K562 (cell line): ENCODE measurements around the gene UBR1. TPM values are rescaled to one million over a fixed set of nuclear protein-coding genes. Genes with fewer than 3 reads are reported as not detected.

ENCODE experiments used
- ATF4 ChIP-seq: fragments of 450-650 bp; formaldehyde crosslinking; IDR thresholded peaks from 2 replicates; pipeline ENCODE4 v1.4.0; 2022; ENCODE audit warnings: mild to moderate bottlenecking, moderate library complexity
- CCAR2 ChIP-seq: fragments of 200-400 bp; formaldehyde crosslinking; IDR thresholded peaks from 2 replicates; pipeline ENCODE4 v1.6.1; 2017; ENCODE audit warnings: mild to moderate bottlenecking, low read depth, low read length
- E2F3 ChIP-seq: fragments of 250-450 bp; sonication (Bioruptor Pico); IDR thresholded peaks from 2 replicates; pipeline ENCODE4 v1.4.0; 2020; ENCODE audit warnings: mild to moderate bottlenecking
- PHF8 ChIP-seq: fragments of 200-600 bp; sonication (generic); IDR thresholded peaks from 2 replicates; pipeline ENCODE4 v1.6.1; 2012; ENCODE audit warnings: mixed run types, mild to moderate bottlenecking, inconsistent platforms, low read length, moderate library complexity, borderline replicate concordance
- POLR2A ChIP-seq: fragments of 450-650 bp; conservative IDR thresholded peaks from 2 replicates; pipeline ENCODE4 v1.6.1; 2016
- PPARD ChIP-seq: fragments of 250-450 bp; sonication (Bioruptor Pico); IDR thresholded peaks from 2 replicates; pipeline ENCODE4 v1.8.0; 2022; ENCODE audit warnings: inconsistent platforms, mild to moderate bottlenecking, moderate library complexity
- RBM15 ChIP-seq: fragments of 200-400 bp; formaldehyde crosslinking; IDR thresholded peaks from 2 replicates; pipeline ENCODE4 v1.6.1; 2018; ENCODE audit warnings: mild to moderate bottlenecking, low read length, moderate library complexity; ENCODE audit not compliant: insufficient read depth
- RNF2 ChIP-seq: sonication (generic); IDR thresholded peaks from 2 replicates; pipeline ENCODE4 v1.6.1; 2016
- SUPT5H ChIP-seq: fragments of 450-650 bp; IDR thresholded peaks from 2 replicates; pipeline ENCODE4 v1.6.1; 2016
- TAF9B ChIP-seq: fragments of 450-650 bp; IDR thresholded peaks from 2 replicates; pipeline ENCODE4 v1.6.1; 2018; ENCODE audit warnings: mild to moderate bottlenecking; ENCODE audit not compliant: partially characterized antibody
- TSHZ1 ChIP-seq: fragments of 250-450 bp; sonication (Bioruptor Pico); IDR thresholded peaks from 2 replicates; pipeline ENCODE4 v1.4.0; 2020; ENCODE audit warnings: mild to moderate bottlenecking, moderate library complexity
- ZBTB7A ChIP-seq: IDR thresholded peaks from 2 replicates; pipeline ENCODE4 v1.6.1; 2011; ENCODE audit warnings: low read depth, mild to moderate bottlenecking, low read length, moderate library complexity, borderline replicate concordance; ENCODE audit not compliant: control insufficient read depth
- ZNF212 ChIP-seq: fragments of 450-650 bp; formaldehyde crosslinking; IDR thresholded peaks from 2 replicates; pipeline ENCODE4 v1.4.0; 2020; ENCODE audit warnings: mild to moderate bottlenecking
- ZSCAN32 ChIP-seq: fragments of 450-650 bp; formaldehyde crosslinking; IDR thresholded peaks from 2 replicates; pipeline ENCODE4 v1.4.0; 2020; ENCODE audit warnings: mild to moderate bottlenecking, moderate library complexity
- polyA plus RNA-seq, 8 experiments: library from polyadenylated mRNA; depleted of rRNA in 4 of 8; stranded (reverse) in 5 of 8; unstranded in 3 of 8; fragments of >200 nt; fragmentation: Nextera tagmentation in 2 of 8; fragmentation: Illumina TruSeq in 1 of 8; extraction: Ambion mirVana in 2 of 8; extraction: Trizol in 1 of 8; gene quantifications; 2 replicates each; pipeline versions ENCODE4 v1.2.1 to v1.2.3, GENCODE V29; 2011 to 2014; ENCODE audit warnings: inconsistent platforms in 1 of 8, missing spikeins in 1 of 8
- total RNA-seq, 7 experiments: library from RNA; depleted of rRNA in 6 of 7; stranded (reverse); fragments of >200 nt in 6 of 7; fragmentation: Illumina TruSeq in 2 of 7; extraction: Trizol in 2 of 7; gene quantifications; 2 replicates each; pipeline versions ENCODE4 v1.2.1 to v1.2.3, GENCODE V29; 2011 to 2021; ENCODE audit warnings: low replicate concordance in 1 of 7
- TF ChIP-seq, protein P1 (sequence below): sonication (generic); formaldehyde crosslinking; IDR thresholded peaks from 2 replicates; pipeline ENCODE4 v1.8.0; 2022; ENCODE audit warnings: mild to moderate bottlenecking, missing genetic modification reagents
- TF ChIP-seq, protein P2 (sequence below): fragments of 250-450 bp; sonication (Bioruptor Pico); IDR thresholded peaks from 2 replicates; pipeline ENCODE4 v1.4.0; 2020
- TF ChIP-seq, protein P3 (sequence below): fragments of 200-400 bp; formaldehyde crosslinking; IDR thresholded peaks from 2 replicates; pipeline ENCODE4 v1.6.1; 2017; ENCODE audit warnings: mild to moderate bottlenecking, low read depth, low read length, moderate library complexity

UBR1 gene
- total and polyA plus RNA-seq, 9 of the 15 experiments (the other 6 are each of a cell fraction or from before 2014, with no cell fraction given), result 5.8 to 30.7 (median 15.3) TPM

GRCh38 chr15:43105778-43106485 is at the start of gene UBR1 (continued):
- TF ChIP-seq, protein P1, sequence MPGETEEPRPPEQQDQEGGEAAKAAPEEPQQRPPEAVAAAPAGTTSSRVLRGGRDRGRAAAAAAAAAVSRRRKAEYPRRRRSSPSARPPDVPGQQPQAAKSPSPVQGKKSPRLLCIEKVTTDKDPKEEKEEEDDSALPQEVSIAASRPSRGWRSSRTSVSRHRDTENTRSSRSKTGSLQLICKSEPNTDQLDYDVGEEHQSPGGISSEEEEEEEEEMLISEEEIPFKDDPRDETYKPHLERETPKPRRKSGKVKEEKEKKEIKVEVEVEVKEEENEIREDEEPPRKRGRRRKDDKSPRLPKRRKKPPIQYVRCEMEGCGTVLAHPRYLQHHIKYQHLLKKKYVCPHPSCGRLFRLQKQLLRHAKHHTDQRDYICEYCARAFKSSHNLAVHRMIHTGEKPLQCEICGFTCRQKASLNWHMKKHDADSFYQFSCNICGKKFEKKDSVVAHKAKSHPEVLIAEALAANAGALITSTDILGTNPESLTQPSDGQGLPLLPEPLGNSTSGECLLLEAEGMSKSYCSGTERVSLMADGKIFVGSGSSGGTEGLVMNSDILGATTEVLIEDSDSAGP, result no peak
- TF ChIP-seq, protein P2, sequence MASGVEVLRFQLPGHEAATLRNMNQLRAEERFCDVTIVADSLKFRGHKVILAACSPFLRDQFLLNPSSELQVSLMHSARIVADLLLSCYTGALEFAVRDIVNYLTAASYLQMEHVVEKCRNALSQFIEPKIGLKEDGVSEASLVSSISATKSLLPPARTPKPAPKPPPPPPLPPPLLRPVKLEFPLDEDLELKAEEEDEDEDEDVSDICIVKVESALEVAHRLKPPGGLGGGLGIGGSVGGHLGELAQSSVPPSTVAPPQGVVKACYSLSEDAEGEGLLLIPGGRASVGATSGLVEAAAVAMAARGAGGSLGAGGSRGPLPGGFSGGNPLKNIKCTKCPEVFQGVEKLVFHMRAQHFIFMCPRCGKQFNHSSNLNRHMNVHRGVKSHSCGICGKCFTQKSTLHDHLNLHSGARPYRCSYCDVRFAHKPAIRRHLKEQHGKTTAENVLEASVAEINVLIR, result 0 out of 2 replicates have a peak, but pooled peaks have one; percentile 35
- TF ChIP-seq TAF9B, result peak; percentile 70
- no peak for TF ChIP-seq CCAR2
- peak; percentile 92 for TF ChIP-seq POLR2A
- TF ChIP-seq SUPT5H, result peak; percentile 88
- no peak for TF ChIP-seq RNF2
- no peak for TF ChIP-seq ZSCAN32
- no peak for TF ChIP-seq ATF4 (CRISPR knock-in tag)
- TF ChIP-seq PPARD, result no peak
- 0 out of 2 replicates have a peak, but pooled peaks have one; percentile 14 for TF ChIP-seq E2F3 (CRISPR knock-in tag)
- TF ChIP-seq, protein P3, sequence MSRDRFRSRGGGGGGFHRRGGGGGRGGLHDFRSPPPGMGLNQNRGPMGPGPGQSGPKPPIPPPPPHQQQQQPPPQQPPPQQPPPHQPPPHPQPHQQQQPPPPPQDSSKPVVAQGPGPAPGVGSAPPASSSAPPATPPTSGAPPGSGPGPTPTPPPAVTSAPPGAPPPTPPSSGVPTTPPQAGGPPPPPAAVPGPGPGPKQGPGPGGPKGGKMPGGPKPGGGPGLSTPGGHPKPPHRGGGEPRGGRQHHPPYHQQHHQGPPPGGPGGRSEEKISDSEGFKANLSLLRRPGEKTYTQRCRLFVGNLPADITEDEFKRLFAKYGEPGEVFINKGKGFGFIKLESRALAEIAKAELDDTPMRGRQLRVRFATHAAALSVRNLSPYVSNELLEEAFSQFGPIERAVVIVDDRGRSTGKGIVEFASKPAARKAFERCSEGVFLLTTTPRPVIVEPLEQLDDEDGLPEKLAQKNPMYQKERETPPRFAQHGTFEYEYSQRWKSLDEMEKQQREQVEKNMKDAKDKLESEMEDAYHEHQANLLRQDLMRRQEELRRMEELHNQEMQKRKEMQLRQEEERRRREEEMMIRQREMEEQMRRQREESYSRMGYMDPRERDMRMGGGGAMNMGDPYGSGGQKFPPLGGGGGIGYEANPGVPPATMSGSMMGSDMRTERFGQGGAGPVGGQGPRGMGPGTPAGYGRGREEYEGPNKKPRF, result no peak
- peak; percentile 73; the same call in 1 of the 2 replicates for TF ChIP-seq PHF8
- no peak for TF ChIP-seq RBM15
- peak; percentile 92 for TF ChIP-seq ZBTB7A
- TF ChIP-seq TSHZ1 (CRISPR knock-in tag), result no peak
- TF ChIP-seq ZNF212, result no peak
